ENCODE data around the gene RDX. TPM values are rescaled to one million over a fixed set of nuclear protein-coding genes. Genes with fewer than 3 reads are reported as not detected.

The RDX gene
- total RNA-seq, 1 experiment from 2014 or later = 76.8 TPM

- Mint-ChIP-seq H3K36me3 (ENCODE audit: insufficient read depth, unreplicated experiment) (peaks cover 17% of the 10 kb centered on the region), H3K27me3 (ENCODE audit: unreplicated experiment) (no peaks in the 10 kb centered on the region), H3K4me3 (ENCODE audit: low read depth, unreplicated experiment) (no peak overlapping the region), H3K4me1 (ENCODE audit: low read depth, unreplicated experiment) (no peaks in the 10 kb centered on the region), H3K27ac (ENCODE audit: unreplicated experiment) (peak overlapping the region; percentile 52), H3K9me3 (ENCODE audit: low read depth, unreplicated experiment) (no peaks in the 10 kb centered on the region)
- CTCF ChIA-PET = no interaction called here
- BruUV-seq (replicated peaks) = no TSS peak
- peak; percentile 5 for DNase-seq
- intact Hi-C loops (cut with micrococcal nuclease; ENCODE audit: unreplicated experiment) = no loop called here
- TF ChIP-seq CTCF (IDR thresholded peaks at IDR 0.05; ENCODE audit: unreplicated experiment) = no peak
Observed at GRCh38 chr11:110251836-110252235, 44.6 kb downstream of the RDX start.

- peaks cover 21% of the 10 kb centered on the region for H3K36me3 Mint-ChIP-seq (ENCODE audit: insufficient read depth, unreplicated experiment)
- no peak for TF ChIP-seq CTCF (IDR thresholded peaks at IDR 0.05; ENCODE audit: unreplicated experiment)
- DNase-seq = no peak
- intact Hi-C loops (cut with micrococcal nuclease; ENCODE audit: unreplicated experiment) = no loop called here
- BruUV-seq (replicated peaks) = no TSS peak
- no peak overlapping the region for H3K27ac Mint-ChIP-seq (ENCODE audit: unreplicated experiment)
- H3K4me3 Mint-ChIP-seq (ENCODE audit: low read depth, unreplicated experiment) = no peak overlapping the region
- no peaks in the 10 kb centered on the region for H3K27me3 Mint-ChIP-seq (ENCODE audit: unreplicated experiment)
- CTCF ChIA-PET = no interaction called here
- no peaks in the 10 kb centered on the region for H3K9me3 Mint-ChIP-seq (ENCODE audit: low read depth, unreplicated experiment)
- no peaks in the 10 kb centered on the region for H3K4me1 Mint-ChIP-seq (ENCODE audit: low read depth, unreplicated experiment)
Observed at GRCh38 chr11:110250168-110250567, 46.2 kb downstream of the RDX start.

- Mint-ChIP-seq H3K4me1 (ENCODE audit: low read depth, unreplicated experiment) (no peaks in the 10 kb centered on the region), H3K4me3 (ENCODE audit: low read depth, unreplicated experiment) (no peak overlapping the region), H3K27ac (ENCODE audit: unreplicated experiment) (no peak overlapping the region), H3K36me3 (ENCODE audit: insufficient read depth, unreplicated experiment) (peaks cover 21% of the 10 kb centered on the region), H3K9me3 (ENCODE audit: low read depth, unreplicated experiment) (no peaks in the 10 kb centered on the region), H3K27me3 (ENCODE audit: unreplicated experiment) (no peaks in the 10 kb centered on the region)
- CTCF ChIA-PET = no interaction called here
- TF ChIP-seq CTCF (IDR thresholded peaks at IDR 0.05; ENCODE audit: unreplicated experiment) = no peak
- no peak for DNase-seq
- intact Hi-C loops (cut with micrococcal nuclease; ENCODE audit: unreplicated experiment) = no loop called here
- BruUV-seq (replicated peaks) = no TSS peak
Observed at GRCh38 chr11:110249766-110250165, 46.6 kb downstream of the RDX start.

GRCh38 chr11:110249066-110249465 is 47.3 kb downstream of the RDX start:
- no peak for DNase-seq
- intact Hi-C loops (cut with micrococcal nuclease; ENCODE audit: unreplicated experiment) = no loop called here
- Mint-ChIP-seq H3K9me3 (ENCODE audit: low read depth, unreplicated experiment) (no peaks in the 10 kb centered on the region), H3K36me3 (ENCODE audit: insufficient read depth, unreplicated experiment) (peaks cover 21% of the 10 kb centered on the region), H3K4me3 (ENCODE audit: low read depth, unreplicated experiment) (no peak overlapping the region), H3K4me1 (ENCODE audit: low read depth, unreplicated experiment) (no peaks in the 10 kb centered on the region), H3K27ac (ENCODE audit: unreplicated experiment) (no peak overlapping the region), H3K27me3 (ENCODE audit: unreplicated experiment) (no peaks in the 10 kb centered on the region)
- CTCF ChIA-PET = no interaction called here
- TF ChIP-seq CTCF (IDR thresholded peaks at IDR 0.05; ENCODE audit: unreplicated experiment) = no peak
- no TSS peak for BruUV-seq (replicated peaks)

GRCh38 chr11:110243791-110244190 is 52.6 kb downstream of the RDX start:
- peaks cover 9% of the 10 kb centered on the region for H3K36me3 Mint-ChIP-seq (ENCODE audit: insufficient read depth, unreplicated experiment)
- no peak for DNase-seq
- no peaks in the 10 kb centered on the region for H3K4me1 Mint-ChIP-seq (ENCODE audit: low read depth, unreplicated experiment)
- no peaks in the 10 kb centered on the region for H3K27me3 Mint-ChIP-seq (ENCODE audit: unreplicated experiment)
- TF ChIP-seq CTCF (IDR thresholded peaks at IDR 0.05; ENCODE audit: unreplicated experiment) = no peak
- H3K4me3 Mint-ChIP-seq (ENCODE audit: low read depth, unreplicated experiment) = no peak overlapping the region
- no TSS peak for BruUV-seq (replicated peaks)
- CTCF ChIA-PET = no interaction called here
- H3K9me3 Mint-ChIP-seq (ENCODE audit: low read depth, unreplicated experiment) = no peaks in the 10 kb centered on the region
- no peak overlapping the region for H3K27ac Mint-ChIP-seq (ENCODE audit: unreplicated experiment)
- intact Hi-C loops (cut with micrococcal nuclease; ENCODE audit: unreplicated experiment) = no loop called here
